Thoracic aorta (tissue), 2 donors: Measurements from ENCODE around the gene POLR2M. TPM values are rescaled to one million over a fixed set of nuclear protein-coding genes. Genes with fewer than 3 reads are reported as not detected.
A peak's percentile ranks its signal among the peaks of the same experiment; 100 is the strongest.

ENCODE experiments used
- ATAC-seq: fragments of 150-250 bp; one replicate; pipeline ENCODE4 v1.8.0; 2017; ENCODE audit warnings: low read depth; ENCODE audit not compliant: insufficient number of reproducible peaks, low FRiP score
- DNase-seq: peaks from one replicate; pipeline ENCODE4 v3.0.0-alpha.2; 2020; ENCODE audit warnings: low spot score
- H3K27ac ChIP-seq, 2 donors: fragments of 200-600 bp; sonication (generic); 1 replicate in 1 of 2; 2 replicates in 1 of 2; pipeline ENCODE4 v1.5.1; 2016; ENCODE audit warnings: mild to moderate bottlenecking in 2 of 2, moderate library complexity in 2 of 2
- H3K27me3 ChIP-seq: fragments of 200-600 bp; sonication (generic); replicated peaks from 2 replicates; pipeline ENCODE4 v1.6.0; 2016; ENCODE audit warnings: mild to moderate bottlenecking; ENCODE audit not compliant: insufficient read depth
- H3K36me3 ChIP-seq: fragments of 200-600 bp; sonication (generic); one replicate; pipeline ENCODE4 v1.5.1; 2016
- H3K4me1 ChIP-seq, 2 donors: fragments of 200-600 bp; sonication (generic); 1 replicate in 1 of 2; 2 replicates in 1 of 2; pipeline versions ENCODE4 v1.5.1 to v1.6.0; 2016; ENCODE audit warnings: low read depth in 2 of 2, mild to moderate bottlenecking in 1 of 2; ENCODE audit not compliant: control insufficient read depth in 1 of 2
- H3K4me3 ChIP-seq: fragments of 200-600 bp; sonication (generic); 2 replicates; pipeline ENCODE4 v1.5.1; 2016; ENCODE audit warnings: mild to moderate bottlenecking
- H3K9me3 ChIP-seq: fragments of 200-600 bp; sonication (generic); 2 replicates; pipeline ENCODE4 v1.5.1; 2016
- CTCF ChIP-seq: fragments of 200-600 bp; sonication (generic); IDR thresholded peaks from one replicate; pipeline ENCODE4 v1.5.1; 2019; ENCODE audit warnings: antibody characterized with exemption
- total RNA-seq, 2 donors: library from RNA; depleted of rRNA; stranded (reverse); fragments of >200 nt; gene quantifications; one replicate each; pipeline versions ENCODE4 v1.1.0 to v1.2.3, GENCODE V29; 2016

Gene POLR2M
- total RNA-seq, 2 donors from 2014 or later = 90.2 to 199 TPM

- H3K9me3 ChIP-seq = no peaks in the 10 kb centered on the region
- H3K36me3 ChIP-seq = no peaks in the 10 kb centered on the region
- TF ChIP-seq CTCF = peak; percentile 13
- peaks cover 0 to 6% of the 10 kb centered on the region in 2 donors for H3K4me1 ChIP-seq
- peak overlapping the region; percentile 46 for H3K4me3 ChIP-seq
- H3K27ac ChIP-seq = no peak overlapping the region
- no peak for ATAC-seq
- H3K27me3 ChIP-seq = no peaks in the 10 kb centered on the region
- DNase-seq = no peak
Measured at GRCh38 chr15:57752436-57752835, 45.9 kb downstream of the POLR2M start.

GRCh38 chr15:57752840-57753239 lies 46.3 kb downstream of the POLR2M start:
- H3K27ac ChIP-seq = no peak overlapping the region
- H3K9me3 ChIP-seq = no peaks in the 10 kb centered on the region
- DNase-seq (no peak), ATAC-seq (no peak)
- no peaks in the 10 kb centered on the region for H3K36me3 ChIP-seq
- peak overlapping the region; percentile 46 for H3K4me3 ChIP-seq
- no peak for TF ChIP-seq CTCF
- peaks cover 0 to 6% of the 10 kb centered on the region in 2 donors for H3K4me1 ChIP-seq
- no peaks in the 10 kb centered on the region for H3K27me3 ChIP-seq

GRCh38 chr15:57756466-57756865 lies 50.0 kb downstream of the POLR2M start:
- no peaks in the 10 kb centered on the region for H3K9me3 ChIP-seq
- no peak for DNase-seq
- H3K4me3 ChIP-seq = no peak overlapping the region
- H3K27ac ChIP-seq = no peak overlapping the region
- peaks cover 0 to 6% of the 10 kb centered on the region in 2 donors for H3K4me1 ChIP-seq
- H3K36me3 ChIP-seq = no peaks in the 10 kb centered on the region
- H3K27me3 ChIP-seq = no peaks in the 10 kb centered on the region
- no peak for ATAC-seq
- TF ChIP-seq CTCF = no peak

- no peak for TF ChIP-seq CTCF
- no peak for ATAC-seq
- H3K27ac ChIP-seq = no peak overlapping the region
Measured at GRCh38 chr15:57758560-57758959, 52.0 kb downstream of the POLR2M start.

GRCh38 chr15:57761562-57761961 lies 55.0 kb downstream of the POLR2M start:
- Histone ChIP-seq H3K27ac (no peak overlapping the region), H3K4me3 (no peak overlapping the region), H3K27me3 (no peaks in the 10 kb centered on the region), H3K4me1 (no peaks in the 10 kb centered on the region), H3K9me3 (no peaks in the 10 kb centered on the region), H3K36me3 (no peaks in the 10 kb centered on the region)
- ATAC-seq (no peak), DNase-seq (no peak)
- TF ChIP-seq CTCF = no peak

More at GRCh38 chr15:57758560-57758959, 52.0 kb downstream of the POLR2M start:
- DNase-seq = no peak
- Histone ChIP-seq H3K36me3 (no peaks in the 10 kb centered on the region), H3K4me3 (no peak overlapping the region), H3K27me3 (no peaks in the 10 kb centered on the region), H3K9me3 (no peaks in the 10 kb centered on the region), H3K4me1 (no peaks in the 10 kb centered on the region)
